ENCODE data around the gene NRIP3.

DNA sequence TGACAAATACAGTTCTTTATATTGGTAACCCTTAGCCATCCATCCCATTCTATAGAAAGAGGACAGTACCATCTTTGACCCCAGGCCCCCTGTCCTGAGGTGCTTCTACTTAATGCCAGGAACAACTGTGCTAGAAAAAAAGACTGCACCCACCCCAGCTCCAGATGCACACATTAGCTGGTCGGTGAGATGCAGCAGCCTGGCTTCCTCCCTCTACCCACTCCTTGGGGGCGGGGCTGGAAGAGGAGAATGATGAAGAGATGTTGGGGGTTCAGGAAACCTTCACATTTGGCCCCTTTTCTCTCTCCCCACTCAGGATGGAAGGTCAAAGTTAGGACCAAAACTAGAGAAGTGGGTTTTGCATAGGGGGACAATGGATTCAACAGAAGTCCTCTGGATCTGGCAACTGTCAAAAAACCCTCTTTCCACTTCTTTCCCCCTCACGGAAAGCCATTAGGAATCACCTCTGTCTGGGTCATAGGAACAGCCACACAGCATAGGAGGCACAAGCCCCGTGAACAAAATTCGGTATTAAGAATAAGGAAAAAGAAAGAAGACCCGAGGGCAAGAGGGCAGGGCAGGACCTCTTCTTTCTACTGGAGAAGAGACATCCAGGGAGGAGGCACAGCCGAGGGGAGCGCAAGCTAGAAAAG is 755 bp downstream of the NRIP3 start:
- TF ChIP-seq, protein P1, sequence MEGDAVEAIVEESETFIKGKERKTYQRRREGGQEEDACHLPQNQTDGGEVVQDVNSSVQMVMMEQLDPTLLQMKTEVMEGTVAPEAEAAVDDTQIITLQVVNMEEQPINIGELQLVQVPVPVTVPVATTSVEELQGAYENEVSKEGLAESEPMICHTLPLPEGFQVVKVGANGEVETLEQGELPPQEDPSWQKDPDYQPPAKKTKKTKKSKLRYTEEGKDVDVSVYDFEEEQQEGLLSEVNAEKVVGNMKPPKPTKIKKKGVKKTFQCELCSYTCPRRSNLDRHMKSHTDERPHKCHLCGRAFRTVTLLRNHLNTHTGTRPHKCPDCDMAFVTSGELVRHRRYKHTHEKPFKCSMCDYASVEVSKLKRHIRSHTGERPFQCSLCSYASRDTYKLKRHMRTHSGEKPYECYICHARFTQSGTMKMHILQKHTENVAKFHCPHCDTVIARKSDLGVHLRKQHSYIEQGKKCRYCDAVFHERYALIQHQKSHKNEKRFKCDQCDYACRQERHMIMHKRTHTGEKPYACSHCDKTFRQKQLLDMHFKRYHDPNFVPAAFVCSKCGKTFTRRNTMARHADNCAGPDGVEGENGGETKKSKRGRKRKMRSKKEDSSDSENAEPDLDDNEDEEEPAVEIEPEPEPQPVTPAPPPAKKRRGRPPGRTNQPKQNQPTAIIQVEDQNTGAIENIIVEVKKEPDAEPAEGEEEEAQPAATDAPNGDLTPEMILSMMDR (IDR thresholded peaks at IDR 0.05; ENCODE audit: low read depth, low read length): no peak
- TF ChIP-seq EZH2phosphoT487 (IDR thresholded peaks at IDR 0.05; ENCODE audit: low read depth): no peak

Data from OCI-LY3 (cell line).